HCT116 (cell line): ENCODE data around the gene GMPPA. TPM values are rescaled to one million over a fixed set of nuclear protein-coding genes. Genes with fewer than 3 reads are reported as not detected.

Source experiments
- ATAC-seq: fragments of 200-7000 bp; cut with Tn5 transposase; 2 replicates; pipeline ENCODE4 v1.9.1; 2020; ENCODE audit warnings: mild to moderate bottlenecking, moderate library complexity
- BruUV-seq: library from RNA; stranded (reverse); fragments of 400-500 nt; replicated peaks from 2 replicates; lab custom pipeline; 2021; lab: Mats Ljungman, UMichigan
- CTCF ChIA-PET: fragments of 300-600 bp; sonication (Branson Sonifier 250); formaldehyde crosslinking; loops from one replicate; lab custom pipeline; 2021; ENCODE audit warnings: antibody characterized with exemption; lab: Charles Lee
- POLR2A ChIA-PET: fragments of 300-600, 350-600 bp; sonication (Branson Sonifier 250); formaldehyde crosslinking; loops from one replicate; lab custom pipeline; 2021; ENCODE audit warnings: antibody characterized with exemption; lab: Charles Lee
- RAD21 ChIA-PET, 2 experiments: fragments of 300-600 bp; sonication (Branson Sonifier 250); formaldehyde crosslinking; loops; one replicate each; lab custom pipeline; 2023; ENCODE audit warnings: low total read pairs in 2 of 2; ENCODE audit not compliant: uncharacterized antibody in 2 of 2, unreplicated experiment in 2 of 2, low non-redundant PET in 1 of 2; lab: Charles Lee
- DNase-seq: peaks from one replicate; pipeline ENCODE4 v3.0.0-alpha.2; 2010; ENCODE audit warnings: low read depth, low spot score
- H2AFZ ChIP-seq: fragments of 200-600 bp; shearing (Covaris generic), sonication (generic); 2 replicates; pipeline ENCODE4 v1.6.1; 2017; ENCODE audit warnings: low read depth, mixed run types, mixed read lengths, antibody characterized with exemption, low read length; ENCODE audit not compliant: poor library complexity, severe bottlenecking
- H3K27ac ChIP-seq: 2 replicates; pipeline ENCODE4 v1.5.1; 2012; ENCODE audit warnings: low read depth, low read length
- H3K27me3 ChIP-seq: fragments of 200-600 bp; sonication (generic); 2 replicates; pipeline ENCODE4 v1.6.1; 2016; ENCODE audit warnings: mixed run types, low read length, mixed read lengths; ENCODE audit not compliant: insufficient read depth
- H3K36me3 ChIP-seq, 2 experiments: fragments of 200-500 bp in 1 of 2; fragments of 200-600 bp in 1 of 2; sonication (Bioruptor generic) in 1 of 2; sonication (generic) in 1 of 2; 2 replicates each; pipeline versions ENCODE4 v1.5.1 to v1.6.1; 2014 to 2016; ENCODE audit warnings: low read length in 2 of 2, inconsistent platforms in 1 of 2, mixed read lengths in 1 of 2, mixed run types in 1 of 2; ENCODE audit not compliant: insufficient read depth in 2 of 2, control insufficient read depth in 1 of 2
- H3K4me1 ChIP-seq, 2 experiments: fragments of 200-600 bp in 1 of 2; sonication (generic) in 1 of 2; 2 replicates each; pipeline versions ENCODE4 v1.5.1 to v1.6.1; 2012 to 2017; ENCODE audit warnings: low read length in 2 of 2, inconsistent platforms in 1 of 2, mild to moderate bottlenecking in 1 of 2, mixed read lengths in 1 of 2, mixed run types in 1 of 2, moderate library complexity in 1 of 2; ENCODE audit not compliant: insufficient read depth in 2 of 2, control insufficient read depth in 1 of 2
- H3K4me2 ChIP-seq: fragments of 200-600 bp; sonication (generic); 2 replicates; pipeline ENCODE4 v1.6.1; 2017; ENCODE audit warnings: mixed run types, low read length, mixed read lengths
- H3K4me3 ChIP-seq, 2 experiments: fragments of 200-600 bp in 1 of 2; sonication (generic) in 1 of 2; replicated peaks in 1 of 2; 2 replicates each; pipeline ENCODE4 v1.5.1; 2011 to 2016; ENCODE audit warnings: low read length in 2 of 2, control low read depth in 1 of 2, low read depth in 1 of 2, mild to moderate bottlenecking in 1 of 2, mixed read lengths in 1 of 2, mixed run types in 1 of 2
- H3K79me2 ChIP-seq: fragments of 200-600 bp; sonication (generic); 2 replicates; pipeline ENCODE4 v1.6.1; 2017; ENCODE audit warnings: mild to moderate bottlenecking, mixed run types, low read length, moderate library complexity, mixed read lengths; ENCODE audit not compliant: insufficient read depth
- H3K9ac ChIP-seq: fragments of 200-600 bp; sonication (generic); 2 replicates; pipeline ENCODE4 v1.6.1; 2016; ENCODE audit warnings: low read length, mixed read lengths
- H3K9me2 ChIP-seq: fragments of 200-600 bp; sonication (generic), shearing (Covaris generic); 2 replicates; pipeline ENCODE4 v1.6.1; 2017; ENCODE audit warnings: mixed run types, mild to moderate bottlenecking, moderate library complexity; ENCODE audit not compliant: insufficient read depth
- H3K9me3 ChIP-seq, 2 experiments: fragments of 200-500 bp in 1 of 2; fragments of 200-600 bp in 1 of 2; sonication (Bioruptor generic) in 1 of 2; sonication (generic) in 1 of 2; 2 replicates each; pipeline ENCODE4 v1.6.1; 2014 to 2017; ENCODE audit warnings: low read length in 2 of 2, mixed read lengths in 2 of 2, inconsistent platforms in 1 of 2, low read depth in 1 of 2, mild to moderate bottlenecking in 1 of 2, mixed run types in 1 of 2, moderate library complexity in 1 of 2; ENCODE audit not compliant: control insufficient read depth in 1 of 2, insufficient read depth in 1 of 2
- H4K20me1 ChIP-seq: fragments of 200-600 bp; sonication (generic), shearing (Covaris generic); 2 replicates; pipeline ENCODE4 v1.6.1; 2017; ENCODE audit warnings: mixed run types, mild to moderate bottlenecking, moderate library complexity; ENCODE audit not compliant: insufficient read depth
- ATF3 ChIP-seq: IDR thresholded peaks from 2 replicates; pipeline ENCODE4 v1.6.1; 2012
- CBX3 ChIP-seq: IDR thresholded peaks from 2 replicates; pipeline ENCODE4 v1.6.1; 2012; ENCODE audit warnings: low read depth
- CEBPB ChIP-seq: IDR thresholded peaks from 2 replicates; pipeline ENCODE4 v1.6.1; 2012; ENCODE audit warnings: low read depth
- CTCF ChIP-seq, 3 experiments: fragments of 200-600 bp in 1 of 3; sonication (generic) in 1 of 3; IDR thresholded peaks in 2 of 3; conservative IDR thresholded peaks in 1 of 3; 2 replicates each; pipeline ENCODE4 v1.5.1; 2012 to 2017; ENCODE audit warnings: low read depth in 2 of 3, low read length in 2 of 3, antibody characterized with exemption in 1 of 3, borderline replicate concordance in 1 of 3, control low read depth in 1 of 3, mild to moderate bottlenecking in 1 of 3, mixed read lengths in 1 of 3, mixed run types in 1 of 3, moderate library complexity in 1 of 3; ENCODE audit not compliant: insufficient read depth in 1 of 3
- POLR2A ChIP-seq: IDR thresholded peaks from 2 replicates; pipeline ENCODE4 v1.7.0; 2011; ENCODE audit warnings: borderline replicate concordance; ENCODE audit not compliant: insufficient read depth, insufficient read length; ENCODE audit errors: extremely low read depth
- POLR2AphosphoS5 ChIP-seq: IDR thresholded peaks from 2 replicates; pipeline ENCODE4 v1.6.1; 2011; ENCODE audit warnings: mild to moderate bottlenecking, low read depth, low read length, moderate library complexity
- RAD21 ChIP-seq: IDR thresholded peaks from 2 replicates; pipeline ENCODE4 v1.6.1; 2012; ENCODE audit warnings: low read depth, mild to moderate bottlenecking
- SIN3A ChIP-seq: IDR thresholded peaks from 2 replicates; pipeline ENCODE4 v1.6.1; 2012; ENCODE audit warnings: low read depth
- SP1 ChIP-seq: IDR thresholded peaks from 2 replicates; pipeline ENCODE4 v1.6.1; 2012; ENCODE audit warnings: low read depth
- YY1 ChIP-seq: IDR thresholded peaks from 2 replicates; pipeline ENCODE4 v1.6.1; 2011; ENCODE audit warnings: low read length, low read depth, moderate library complexity, mild to moderate bottlenecking; ENCODE audit not compliant: insufficient replicate concordance; ENCODE audit errors: extremely low read depth
- ZFX ChIP-seq: fragments of 450-650 bp; IDR thresholded peaks from 2 replicates; pipeline ENCODE4 v1.6.1; 2017
- intact Hi-C: fragments of 100-400 bp; cut with micrococcal nuclease; formaldehyde crosslinking; loops from 2 replicates; pipeline ENCODE4 v1.10.0; 2022
- total RNA-seq: library from RNA; stranded (reverse); gene quantifications from one replicate; pipeline ENCODE4 v1.2.1, GENCODE V29; 2021; ENCODE audit not compliant: unreplicated experiment

Gene GMPPA
- total RNA-seq, 1 experiment from 2014 or later, result 71.8 TPM

DNA sequence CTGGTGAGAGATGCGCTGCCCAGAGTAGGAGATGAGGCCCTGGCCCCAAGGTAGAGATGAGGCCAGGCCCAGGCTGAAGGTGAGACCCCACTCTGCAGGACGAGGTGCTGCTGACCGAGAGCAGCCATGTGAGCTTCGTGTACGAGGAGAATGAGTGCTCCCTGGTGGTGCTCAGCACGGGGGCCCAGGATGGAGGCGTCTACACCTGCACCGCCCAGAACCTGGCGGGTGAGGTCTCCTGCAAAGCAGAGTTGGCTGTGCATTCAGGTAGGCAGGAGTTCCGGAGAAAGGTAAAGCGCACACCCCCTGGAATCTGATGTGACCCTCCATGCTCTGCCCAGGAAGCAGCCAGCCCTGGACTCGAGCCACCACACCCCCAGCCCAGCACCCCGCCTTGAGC is 21.5 kb upstream of the GMPPA start:
- BruUV-seq, result no TSS peak
- Histone ChIP-seq H3K4me2 (no peak overlapping the region), H3K27ac (no peak overlapping the region), H3K9me2 (no peaks in the 10 kb centered on the region), H3K4me3 (no peak overlapping the region), H3K36me3 (no peaks in the 10 kb centered on the region; a peak in 1 of 4 replicates), H3K27me3 (no peaks in the 10 kb centered on the region), H4K20me1 (no peaks in the 10 kb centered on the region), H3K79me2 (no peaks in the 10 kb centered on the region), H3K9ac (no peak overlapping the region), H3K4me1 (peaks cover 3 to 15% of the 10 kb centered on the region in 2 experiments; a peak in 3 of 4 replicates), H2AFZ (no peak overlapping the region), H3K9me3 (no peaks in the 10 kb centered on the region)
- DNase-seq (no peak), ATAC-seq (no peak)
- TF ChIP-seq CEBPB (no peak), RAD21 (no peak), CBX3 (no peak), ZFX (no peak)
- ChIA-PET POLR2A (interaction anchor here (1.7 kb wide), 1 partner anchor 21 kb away, joined by 10 read pairs; the partner anchor contains the start of gene GMPPA), CTCF (interaction anchor here (1.8 to 4.3 kb wide), 2 partner anchors 19 to 53 kb away, joined by 8 to 25 read pairs; a partner anchor contains a TSS), RAD21 (interaction anchor here (1.1 to 1.4 kb wide), 2 partner anchors 53 kb away, joined by 3 read pairs; no protein-coding TSS in a partner anchor)
- intact Hi-C loops, result loop anchor here (2.0 kb wide), 2 partner anchors 18 to 44 kb away; no protein-coding TSS in a partner anchor

GRCh38 chr2:219477815-219478214 is 20.9 kb upstream of the GMPPA start:
- no peak for DNase-seq
- POLR2A ChIA-PET, result no interaction called here
- no peak overlapping the region for H3K4me2 ChIP-seq
- no peak overlapping the region for H3K4me3 ChIP-seq
- H3K79me2 ChIP-seq, result no peaks in the 10 kb centered on the region
- H3K36me3 ChIP-seq, result no peaks in the 10 kb centered on the region; a peak in 1 of 4 replicates
- no peak for ATAC-seq
- no peaks in the 10 kb centered on the region for H3K27me3 ChIP-seq
- no peaks in the 10 kb centered on the region for H3K9me3 ChIP-seq
- H3K4me1 ChIP-seq, result peaks cover 3 to 15% of the 10 kb centered on the region in 2 experiments; a peak in 3 of 4 replicates
- RAD21 ChIA-PET, result interaction anchor here (1.1 to 1.4 kb wide), 2 partner anchors 52 kb away, joined by 3 read pairs; no protein-coding TSS in a partner anchor
- no peaks in the 10 kb centered on the region for H4K20me1 ChIP-seq
- H3K27ac ChIP-seq, result no peak overlapping the region
- intact Hi-C loops, result loop anchor here (2.0 kb wide), 2 partner anchors 17 to 43 kb away; no protein-coding TSS in a partner anchor
- CTCF ChIA-PET, result interaction anchor here (1.8 to 4.3 kb wide), 2 partner anchors 18 to 53 kb away, joined by 6 to 25 read pairs; no protein-coding TSS in a partner anchor
- TF ChIP-seq POLR2AphosphoS5 (no peak), ATF3 (no peak), SIN3A (no peak), POLR2A (no peak), CEBPB (no peak), ZFX (no peak), SP1 (no peak), CTCF (IDR thresholded peaks at IDR 0.05 in 2 of 3, conservative IDR thresholded peaks at IDR 0.05 in 1 of 3; ENCODE audit: borderline replicate concordance in 1 of 3, insufficient read depth in 1 of 3, low read depth in 2 of 3, low read length in 2 of 3) (no peak), YY1 (no peak)
- no peak overlapping the region for H3K9ac ChIP-seq
- H2AFZ ChIP-seq, result no peak overlapping the region
- no TSS peak for BruUV-seq
- H3K9me2 ChIP-seq, result no peaks in the 10 kb centered on the region
